ENCODE results near the gene ANKRD11. TPM values are rescaled to one million over a fixed set of nuclear protein-coding genes. Genes with fewer than 3 reads are reported as not detected.
"Not testable (repeated sequence)": the region's sequence is repeated elsewhere in the genome, so short reads cannot be mapped to it uniquely, and the experiment has no call there.

The ANKRD11 gene
- total and polyA plus RNA-seq, 2 donors = 51.2 to 73.3 TPM

DNA sequence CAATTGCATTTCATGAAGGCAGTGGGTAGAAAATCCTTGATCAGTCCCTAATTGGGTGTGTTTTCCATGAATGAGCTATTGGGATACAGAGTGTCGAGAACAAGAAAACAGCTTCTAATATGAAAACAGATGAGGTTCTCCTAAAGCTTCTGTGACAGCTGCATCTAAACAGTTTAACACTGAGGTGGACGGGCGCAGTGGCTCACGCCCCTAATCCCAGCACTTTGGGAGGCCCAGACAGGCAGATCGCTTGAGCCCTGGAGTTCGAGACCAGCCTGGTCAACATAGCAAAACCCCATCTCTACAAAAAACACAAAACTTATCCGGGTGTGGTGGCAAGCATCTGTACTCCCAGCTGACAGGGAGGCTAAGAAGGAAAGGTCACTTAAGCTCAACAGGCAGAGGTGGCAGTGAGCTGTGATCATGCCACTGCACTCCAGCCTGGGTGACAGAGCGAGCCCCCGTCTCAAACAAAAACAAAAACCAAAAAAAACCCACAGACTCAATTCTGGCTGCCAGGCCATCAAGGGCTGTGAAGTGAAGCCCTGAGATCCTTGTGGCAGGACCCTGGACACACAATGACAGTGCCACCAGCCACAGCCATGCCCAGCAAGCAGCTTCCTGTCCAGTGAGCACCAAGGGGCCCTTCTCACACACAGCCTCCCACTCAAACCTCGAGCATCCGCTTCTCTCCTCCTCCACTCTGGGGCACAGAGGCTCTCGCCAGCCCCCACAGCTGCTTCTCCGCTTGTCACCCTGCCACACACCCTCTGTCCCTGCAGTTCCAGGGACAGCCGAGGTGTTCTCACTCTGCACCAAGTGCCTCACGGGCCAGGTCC lies 44.0 kb downstream of the ANKRD11 start:
- Histone ChIP-seq H3K36me3 (ENCODE audit: insufficient read depth) (no peaks in the 10 kb centered on the region), H3K27ac (ENCODE audit: low read depth) (no peak overlapping the region), H3K4me3 (ENCODE audit: low read depth, low read length) (no peak overlapping the region), H3K4me1 (ENCODE audit: insufficient read depth) (peaks cover 7% of the 10 kb centered on the region)
- DNase-seq (ENCODE audit: extremely low spot score) = no peak
- 71% methylated on average over 15 of the region's 15 CpGs for WGBS

- no peak overlapping the region for H3K27ac ChIP-seq (ENCODE audit: low read depth)
- DNase-seq (ENCODE audit: extremely low spot score) = no peak
- H3K36me3 ChIP-seq (ENCODE audit: insufficient read depth) = no peaks in the 10 kb centered on the region
- WGBS = 72% methylated on average over 5 of the region's 5 CpGs
- no peak overlapping the region for H3K4me3 ChIP-seq (ENCODE audit: low read depth, low read length)
- peaks cover 7% of the 10 kb centered on the region for H3K4me1 ChIP-seq (ENCODE audit: insufficient read depth)
Observed at GRCh38 chr16:89445166-89445565, 45.2 kb downstream of the ANKRD11 start.

- WGBS = 37% methylated on average over 3 of the region's 3 CpGs
Observed at GRCh38 chr16:89444728-89445127, 45.6 kb downstream of the ANKRD11 start.

DNA sequence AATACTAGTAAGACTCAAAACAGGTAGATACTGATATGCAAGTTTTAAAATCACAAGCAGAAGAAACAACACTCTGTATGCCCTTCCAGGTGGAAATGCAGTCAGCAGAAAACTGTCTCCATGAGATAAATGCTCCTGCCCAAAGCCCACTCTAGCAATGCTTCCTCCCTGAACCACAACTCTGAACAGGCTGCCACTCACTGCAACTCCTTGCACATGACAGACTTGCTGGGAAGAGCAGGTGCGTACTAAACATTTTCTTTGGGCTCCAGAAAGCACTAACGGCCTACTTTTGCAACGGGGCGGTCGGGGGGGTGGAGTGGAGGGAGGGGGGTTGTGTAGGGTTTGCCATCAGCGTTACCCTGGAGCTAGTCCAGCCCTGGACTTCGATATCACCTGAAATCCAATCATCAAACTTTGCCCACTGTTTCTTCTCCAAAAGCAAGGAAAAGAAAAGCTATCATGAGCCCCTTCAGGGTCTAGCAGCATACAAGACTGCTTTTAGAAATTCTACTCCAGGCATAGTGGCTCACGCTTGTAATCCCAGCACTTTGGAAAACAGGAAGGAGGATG lies 46.1 kb downstream of the ANKRD11 start:
- peaks cover 7% of the 10 kb centered on the region for H3K4me1 ChIP-seq (ENCODE audit: insufficient read depth)
- WGBS = 53% methylated on average over 8 of the region's 8 CpGs
- peak overlapping the region; percentile 6 for H3K27ac ChIP-seq (ENCODE audit: low read depth)
- no peak for DNase-seq (ENCODE audit: extremely low spot score)
- H3K4me3 ChIP-seq (ENCODE audit: low read depth, low read length) = no peak overlapping the region
- no peaks in the 10 kb centered on the region for H3K36me3 ChIP-seq (ENCODE audit: insufficient read depth)

More at GRCh38 chr16:89444728-89445127, 45.6 kb downstream of the ANKRD11 start:
- Histone ChIP-seq H3K4me1 (ENCODE audit: insufficient read depth) (peaks cover 7% of the 10 kb centered on the region), H3K27ac (ENCODE audit: low read depth) (no peak overlapping the region), H3K36me3 (ENCODE audit: insufficient read depth) (no peaks in the 10 kb centered on the region), H3K4me3 (ENCODE audit: low read depth, low read length) (no peak overlapping the region)
- no peak for DNase-seq (ENCODE audit: extremely low spot score)

- WGBS = 56% methylated on average over 8 of the region's 8 CpGs
- no peak for DNase-seq (ENCODE audit: extremely low spot score)
- H3K27ac ChIP-seq (ENCODE audit: low read depth) = no peak overlapping the region
- peaks cover 7% of the 10 kb centered on the region for H3K4me1 ChIP-seq (ENCODE audit: insufficient read depth)
- H3K4me3 ChIP-seq (ENCODE audit: low read depth, low read length) = no peak overlapping the region
- H3K36me3 ChIP-seq (ENCODE audit: insufficient read depth) = no peaks in the 10 kb centered on the region
Observed at GRCh38 chr16:89443727-89444084, 46.7 kb downstream of the ANKRD11 start.

DNA sequence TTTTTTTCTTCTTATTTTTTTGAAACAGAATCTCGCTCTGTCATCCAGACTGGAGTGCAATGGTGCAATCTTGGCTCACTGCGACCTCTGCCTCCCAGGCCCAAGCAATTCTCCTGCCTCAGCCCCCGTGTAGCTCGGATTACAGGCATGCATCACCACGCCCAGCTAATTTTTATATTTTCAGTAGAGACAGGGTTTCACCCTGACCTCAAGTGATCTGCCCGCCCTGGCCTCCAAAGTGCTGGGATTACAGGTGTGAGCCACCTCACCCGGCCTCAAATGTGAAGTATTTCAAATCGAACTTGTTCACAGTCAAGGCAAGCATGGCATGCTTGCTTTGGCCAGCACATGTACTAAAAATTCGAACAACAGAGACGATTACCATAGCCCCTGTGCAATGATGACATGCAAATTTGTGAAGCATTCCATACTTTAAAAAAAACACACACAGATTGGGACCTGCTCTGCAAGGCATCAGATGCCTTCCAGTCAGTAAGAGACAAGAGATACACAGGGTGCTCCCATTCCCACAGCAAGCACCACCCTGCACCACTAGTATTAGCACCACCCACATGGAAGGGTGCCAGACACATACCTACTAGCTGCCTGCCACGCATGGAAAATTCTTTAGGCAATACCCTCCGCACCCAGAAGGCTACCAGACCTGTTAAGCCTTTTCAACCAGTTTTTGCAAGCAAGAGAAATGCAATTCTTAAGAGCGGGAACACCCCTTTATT lies 47.2 kb downstream of the ANKRD11 start:
- Histone ChIP-seq H3K36me3 (ENCODE audit: insufficient read depth) (no peaks in the 10 kb centered on the region), H3K27ac (ENCODE audit: low read depth) (no peak overlapping the region), H3K4me3 (ENCODE audit: low read depth, low read length) (no peak overlapping the region), H3K4me1 (ENCODE audit: insufficient read depth) (peaks cover 7% of the 10 kb centered on the region)
- DNase-seq (ENCODE audit: extremely low spot score) = peak; percentile 63
- 43% methylated on average over 13 of the region's 13 CpGs for WGBS

DNA sequence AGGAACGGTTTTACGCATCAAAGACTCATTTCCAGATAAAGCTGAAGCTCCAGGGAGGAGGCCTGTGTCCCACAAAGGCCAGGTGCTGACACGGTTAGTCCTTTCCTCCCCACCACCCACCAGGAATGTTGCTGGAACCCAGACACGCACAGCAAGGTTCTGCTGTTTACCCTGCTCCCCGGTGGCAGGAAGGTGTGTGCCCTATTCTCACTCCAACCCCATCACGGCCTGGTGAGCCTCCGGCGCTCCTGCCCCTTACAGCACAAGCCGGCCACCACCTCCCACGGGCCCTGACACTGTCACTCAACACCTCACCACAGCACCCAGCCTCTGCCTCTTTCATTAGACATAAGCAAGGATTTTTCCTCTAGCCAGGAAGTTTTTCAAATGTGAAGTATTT lies 47.8 kb downstream of the ANKRD11 start:
- Histone ChIP-seq H3K27ac (ENCODE audit: low read depth) (peak overlapping the region; percentile 55), H3K4me3 (ENCODE audit: low read depth, low read length) (no peak overlapping the region), H3K4me1 (ENCODE audit: insufficient read depth) (peaks cover 7% of the 10 kb centered on the region), H3K36me3 (ENCODE audit: insufficient read depth) (no peaks in the 10 kb centered on the region)
- 51% methylated on average over 10 of the region's 10 CpGs for WGBS
- DNase-seq (ENCODE audit: extremely low spot score) = no peak

GRCh38 chr16:89439659-89440058 lies 50.7 kb downstream of the ANKRD11 start:
- no peak overlapping the region for H3K27ac ChIP-seq (ENCODE audit: low read depth)
- H3K4me1 ChIP-seq (ENCODE audit: insufficient read depth) = peaks cover 2% of the 10 kb centered on the region
- no peak for DNase-seq (ENCODE audit: extremely low spot score)
- no peak overlapping the region for H3K4me3 ChIP-seq (ENCODE audit: low read depth, low read length)
- no peaks in the 10 kb centered on the region for H3K36me3 ChIP-seq (ENCODE audit: insufficient read depth)
- 90% methylated on average over 5 of the region's 5 CpGs for WGBS

DNA sequence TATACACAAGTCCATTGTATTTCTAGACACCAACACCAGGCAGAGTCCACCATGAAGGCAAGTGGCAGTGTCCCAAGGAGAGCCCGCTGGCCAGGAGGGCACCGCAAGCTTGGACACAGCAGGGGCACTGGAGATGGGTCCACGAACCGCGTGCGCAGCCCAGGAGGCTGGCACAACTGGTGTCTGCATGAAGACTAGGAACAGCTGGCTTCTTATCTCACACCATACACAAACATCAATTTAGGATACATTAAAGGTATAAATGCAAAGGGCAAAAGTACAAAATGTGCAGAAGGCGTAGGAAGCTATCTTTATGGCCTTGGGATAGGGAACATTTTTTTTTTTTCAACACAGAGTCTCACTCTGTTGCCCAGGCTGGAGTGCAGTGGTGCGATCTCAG lies 52.4 kb downstream of the ANKRD11 start:
- 91% methylated on average over 8 of the region's 8 CpGs for WGBS
- DNase-seq (ENCODE audit: extremely low spot score) = no peak
- no peak overlapping the region for H3K27ac ChIP-seq (ENCODE audit: low read depth)
- no peaks in the 10 kb centered on the region for H3K36me3 ChIP-seq (ENCODE audit: insufficient read depth)
- peaks cover 3% of the 10 kb centered on the region for H3K4me1 ChIP-seq (ENCODE audit: insufficient read depth)
- no peak overlapping the region for H3K4me3 ChIP-seq (ENCODE audit: low read depth, low read length)

DNA sequence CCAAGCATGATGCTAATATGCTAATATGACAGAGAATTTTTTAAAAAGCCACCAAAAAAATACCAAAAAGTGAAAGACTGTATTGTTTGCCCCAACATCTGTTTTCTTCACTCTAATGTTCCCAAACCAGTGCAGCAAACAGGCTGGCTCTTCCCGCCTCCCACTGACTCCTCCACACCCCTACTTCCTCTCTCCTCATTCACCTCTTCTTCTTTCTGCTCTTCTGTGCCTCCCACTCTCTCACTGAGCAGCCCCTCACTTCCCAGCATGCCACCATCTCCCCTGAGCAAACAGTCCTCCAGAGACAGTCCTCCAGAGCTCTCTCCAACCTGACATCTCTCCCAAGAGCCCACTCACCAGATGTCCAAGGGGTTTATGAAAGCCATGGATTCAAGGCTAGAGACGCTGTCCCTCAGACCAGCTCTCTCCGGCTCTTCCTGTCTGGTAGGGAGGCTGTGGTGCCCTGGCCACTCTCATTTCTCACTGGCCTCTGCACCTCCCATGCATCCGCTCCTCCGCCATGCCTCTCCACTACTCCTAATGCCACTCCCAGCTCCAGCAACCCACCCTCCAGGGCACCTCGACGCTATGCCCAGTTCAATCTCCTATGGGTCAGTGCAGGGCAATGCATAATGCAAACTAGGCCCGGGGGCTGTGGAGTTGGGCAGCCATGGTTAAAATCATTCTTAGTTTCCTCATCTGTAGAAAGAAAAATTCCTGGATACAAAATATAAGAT lies 52.9 kb downstream of the ANKRD11 start:
- Histone ChIP-seq H3K27ac (ENCODE audit: low read depth) (no peak overlapping the region), H3K4me3 (ENCODE audit: low read depth, low read length) (no peak overlapping the region), H3K4me1 (ENCODE audit: insufficient read depth) (peaks cover 1% of the 10 kb centered on the region), H3K36me3 (ENCODE audit: insufficient read depth) (no peaks in the 10 kb centered on the region)
- DNase-seq (ENCODE audit: extremely low spot score) = no peak
- WGBS = 93% methylated on average over 8 of the region's 8 CpGs

DNA sequence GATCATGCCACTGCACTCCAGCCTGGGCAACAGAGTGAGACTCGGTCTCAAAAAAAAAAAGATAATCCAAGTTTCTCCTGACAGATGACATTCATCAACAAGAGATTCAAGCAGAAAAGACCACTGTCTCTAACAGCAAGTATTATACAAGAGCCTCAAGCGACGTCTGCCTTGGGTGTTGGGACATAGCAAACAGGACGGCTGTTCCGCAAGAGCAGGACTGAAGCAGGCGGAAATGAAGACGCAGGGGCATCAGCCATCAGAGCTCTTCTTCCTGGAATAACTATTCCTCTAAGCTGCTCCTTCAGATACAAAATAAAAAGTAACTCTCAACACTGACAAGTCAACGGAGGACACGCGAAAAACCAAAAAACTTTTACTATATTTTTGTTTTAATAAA lies 54.0 kb downstream of the ANKRD11 start:
- DNase-seq (ENCODE audit: extremely low spot score) = no peak
- peaks cover 1% of the 10 kb centered on the region for H3K4me1 ChIP-seq (ENCODE audit: insufficient read depth)

DNA sequence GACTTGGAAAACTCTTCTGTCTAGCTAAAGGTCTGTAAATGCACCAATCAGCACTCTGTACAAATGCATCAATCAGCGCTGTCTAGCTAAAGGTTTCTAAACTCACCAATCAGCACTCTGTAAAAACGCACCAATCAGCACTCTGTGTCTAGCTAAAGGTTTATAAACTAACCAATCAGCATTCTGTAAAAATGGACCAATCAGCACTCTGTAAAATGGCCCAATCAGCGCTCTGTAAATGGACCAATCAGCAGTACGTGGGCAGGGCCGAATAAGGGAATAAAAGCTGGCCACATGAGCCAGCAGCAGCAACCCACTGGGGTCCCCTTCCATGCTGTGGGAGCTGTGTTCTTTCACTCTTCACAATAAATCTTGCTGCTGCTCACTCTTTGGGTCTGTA lies 55.3 kb downstream of the ANKRD11 start:
- DNase-seq (ENCODE audit: extremely low spot score); H3K4me1 ChIP-seq (ENCODE audit: insufficient read depth); H3K36me3 ChIP-seq (ENCODE audit: insufficient read depth); H3K27ac ChIP-seq (ENCODE audit: low read depth); H3K4me3 ChIP-seq (ENCODE audit: low read depth, low read length): not testable (repeated sequence)
- 96% methylated on average over 5 of the region's 5 CpGs for WGBS

More for the DNA sequence above, 54.0 kb downstream of the ANKRD11 start:
- no peak overlapping the region for H3K27ac ChIP-seq (ENCODE audit: low read depth)
- no peak overlapping the region for H3K4me3 ChIP-seq (ENCODE audit: low read depth, low read length)
- 90% methylated on average over 10 of the region's 10 CpGs for WGBS
- no peaks in the 10 kb centered on the region for H3K36me3 ChIP-seq (ENCODE audit: insufficient read depth)

- no peak for DNase-seq (ENCODE audit: extremely low spot score)
- Histone ChIP-seq H3K36me3 (ENCODE audit: insufficient read depth) (no peaks in the 10 kb centered on the region), H3K27ac (ENCODE audit: low read depth) (no peak overlapping the region), H3K4me3 (ENCODE audit: low read depth, low read length) (no peak overlapping the region), H3K4me1 (ENCODE audit: insufficient read depth) (peaks cover 1% of the 10 kb centered on the region)
- 78% methylated on average over 8 of the region's 8 CpGs for WGBS
Observed at GRCh38 chr16:89434490-89434889, 55.9 kb downstream of the ANKRD11 start.
